Testis (tissue), 2 donors: ENCODE results near the gene FBXW7.
A peak's percentile ranks its signal among the peaks of the same experiment; 100 is the strongest.

Source experiments
- POLR2A ChIP-seq: fragments of 450-650 bp; IDR thresholded peaks from one replicate; pipeline ENCODE4 v1.6.1; 2017; ENCODE audit warnings: antibody characterized with exemption, mild to moderate bottlenecking, moderate library complexity
- TF ChIP-seq, protein P1 (sequence below), 3 experiments: fragments of 450-650 bp in 2 of 3; fragments of 200-600 bp in 1 of 3; sonication (generic) in 1 of 3; IDR thresholded peaks; one replicate each; pipeline ENCODE4 v1.5.1; 2016 to 2019; ENCODE audit warnings: antibody characterized with exemption in 3 of 3, mild to moderate bottlenecking in 2 of 3, moderate library complexity in 1 of 3

DNA sequence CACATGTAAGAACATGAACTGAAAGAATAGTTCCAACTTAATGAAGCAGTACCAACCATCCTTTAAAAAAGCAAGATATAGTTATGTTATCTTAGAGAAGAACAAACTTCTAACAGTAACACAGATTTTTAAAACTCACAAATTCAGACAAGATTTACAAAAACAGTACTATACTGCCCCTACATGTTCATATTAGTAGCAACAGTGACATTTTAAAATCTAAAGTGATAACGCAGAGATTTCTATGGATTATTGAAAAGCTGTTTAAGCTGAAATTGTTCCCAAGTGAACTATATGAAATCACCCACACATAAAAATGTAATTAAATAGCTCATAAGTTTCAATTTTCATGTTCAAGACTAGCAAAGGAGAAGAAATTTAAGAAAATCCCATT is 166.0 kb downstream of the FBXW7 start:
- TF ChIP-seq, protein P1, sequence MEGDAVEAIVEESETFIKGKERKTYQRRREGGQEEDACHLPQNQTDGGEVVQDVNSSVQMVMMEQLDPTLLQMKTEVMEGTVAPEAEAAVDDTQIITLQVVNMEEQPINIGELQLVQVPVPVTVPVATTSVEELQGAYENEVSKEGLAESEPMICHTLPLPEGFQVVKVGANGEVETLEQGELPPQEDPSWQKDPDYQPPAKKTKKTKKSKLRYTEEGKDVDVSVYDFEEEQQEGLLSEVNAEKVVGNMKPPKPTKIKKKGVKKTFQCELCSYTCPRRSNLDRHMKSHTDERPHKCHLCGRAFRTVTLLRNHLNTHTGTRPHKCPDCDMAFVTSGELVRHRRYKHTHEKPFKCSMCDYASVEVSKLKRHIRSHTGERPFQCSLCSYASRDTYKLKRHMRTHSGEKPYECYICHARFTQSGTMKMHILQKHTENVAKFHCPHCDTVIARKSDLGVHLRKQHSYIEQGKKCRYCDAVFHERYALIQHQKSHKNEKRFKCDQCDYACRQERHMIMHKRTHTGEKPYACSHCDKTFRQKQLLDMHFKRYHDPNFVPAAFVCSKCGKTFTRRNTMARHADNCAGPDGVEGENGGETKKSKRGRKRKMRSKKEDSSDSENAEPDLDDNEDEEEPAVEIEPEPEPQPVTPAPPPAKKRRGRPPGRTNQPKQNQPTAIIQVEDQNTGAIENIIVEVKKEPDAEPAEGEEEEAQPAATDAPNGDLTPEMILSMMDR (IDR thresholded peaks at IDR 0.05) = peak in 1 of 3 experiments; percentile 32
- no peak for TF ChIP-seq POLR2A
